Neutrophil (primary cell): ENCODE results near the gene NET1.

ENCODE experiments used
- H3K27ac ChIP-seq: fragments of 200-600 bp; sonication (generic); 2 replicates; pipeline ENCODE4 v1.5.1; 2016; ENCODE audit warnings: mild to moderate bottlenecking, moderate library complexity
- H3K27me3 ChIP-seq: fragments of 200-600 bp; sonication (generic); 2 replicates; pipeline ENCODE4 v1.6.0; 2016; ENCODE audit warnings: mild to moderate bottlenecking
- H3K36me3 ChIP-seq: fragments of 200-600 bp; sonication (generic); 2 replicates; pipeline ENCODE4 v1.5.1; 2017
- H3K4me1 ChIP-seq, 2 experiments: fragments of 200-600 bp in 1 of 2; sonication (generic) in 1 of 2; 1 replicate in 1 of 2; 2 replicates in 1 of 2; pipeline versions ENCODE4 v1.5.1 to v1.6.1; 2013 to 2016; ENCODE audit warnings: low read depth in 1 of 2, low read length in 1 of 2, mild to moderate bottlenecking in 1 of 2, moderate library complexity in 1 of 2; ENCODE audit not compliant: control insufficient read depth in 1 of 2, insufficient read depth in 1 of 2
- H3K4me3 ChIP-seq, 2 experiments: fragments of 200-600 bp in 1 of 2; sonication (generic) in 1 of 2; 1 replicate in 1 of 2; 2 replicates in 1 of 2; pipeline ENCODE4 v1.5.1; 2013 to 2016; ENCODE audit warnings: low read depth in 1 of 2, low read length in 1 of 2, mild to moderate bottlenecking in 1 of 2, moderate library complexity in 1 of 2
- H3K9me3 ChIP-seq: fragments of 200-600 bp; sonication (generic); 2 replicates; pipeline ENCODE4 v1.5.1; 2016
- TF ChIP-seq, protein P1 (sequence below): fragments of 200-600 bp; sonication (generic); IDR thresholded peaks from 2 replicates; pipeline ENCODE4 v1.5.1; 2016; ENCODE audit warnings: antibody characterized with exemption

Gene NET1

DNA sequence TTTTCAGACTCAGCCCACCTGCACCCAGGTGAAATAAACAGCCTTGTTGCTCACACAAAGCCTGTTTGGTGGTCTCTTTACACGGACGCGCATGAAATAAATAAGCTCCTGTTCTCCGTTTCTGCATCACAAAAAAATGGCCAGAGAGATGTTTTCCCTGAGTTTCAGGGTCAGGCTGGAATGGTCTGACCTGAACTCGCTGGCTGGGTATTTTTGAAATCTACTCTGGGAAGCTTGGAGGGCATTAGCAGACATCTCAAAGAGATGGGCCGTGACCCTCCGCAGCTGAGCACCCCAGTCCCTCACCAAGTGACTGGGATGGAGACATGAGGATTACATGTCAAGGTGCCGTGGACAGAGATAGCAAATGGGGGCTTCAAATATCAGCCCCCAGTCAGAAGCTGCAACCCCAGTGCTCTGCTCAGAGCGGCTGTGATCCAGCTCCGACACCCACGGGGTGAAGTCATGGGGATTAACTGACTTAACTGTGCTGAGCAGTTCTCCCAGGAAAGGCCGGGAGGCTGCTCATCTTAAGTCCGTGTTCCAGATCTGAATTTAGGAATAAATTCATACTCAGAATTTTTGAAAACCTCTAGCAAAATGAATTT lies 64.7 kb downstream of the NET1 start:
- no peaks in the 10 kb centered on the region for H3K4me1 ChIP-seq
- no peaks in the 10 kb centered on the region for H3K9me3 ChIP-seq
- no peak overlapping the region for H3K4me3 ChIP-seq
- no peaks in the 10 kb centered on the region for H3K36me3 ChIP-seq
- no peaks in the 10 kb centered on the region for H3K27me3 ChIP-seq
- no peak overlapping the region for H3K27ac ChIP-seq
- TF ChIP-seq, protein P1, sequence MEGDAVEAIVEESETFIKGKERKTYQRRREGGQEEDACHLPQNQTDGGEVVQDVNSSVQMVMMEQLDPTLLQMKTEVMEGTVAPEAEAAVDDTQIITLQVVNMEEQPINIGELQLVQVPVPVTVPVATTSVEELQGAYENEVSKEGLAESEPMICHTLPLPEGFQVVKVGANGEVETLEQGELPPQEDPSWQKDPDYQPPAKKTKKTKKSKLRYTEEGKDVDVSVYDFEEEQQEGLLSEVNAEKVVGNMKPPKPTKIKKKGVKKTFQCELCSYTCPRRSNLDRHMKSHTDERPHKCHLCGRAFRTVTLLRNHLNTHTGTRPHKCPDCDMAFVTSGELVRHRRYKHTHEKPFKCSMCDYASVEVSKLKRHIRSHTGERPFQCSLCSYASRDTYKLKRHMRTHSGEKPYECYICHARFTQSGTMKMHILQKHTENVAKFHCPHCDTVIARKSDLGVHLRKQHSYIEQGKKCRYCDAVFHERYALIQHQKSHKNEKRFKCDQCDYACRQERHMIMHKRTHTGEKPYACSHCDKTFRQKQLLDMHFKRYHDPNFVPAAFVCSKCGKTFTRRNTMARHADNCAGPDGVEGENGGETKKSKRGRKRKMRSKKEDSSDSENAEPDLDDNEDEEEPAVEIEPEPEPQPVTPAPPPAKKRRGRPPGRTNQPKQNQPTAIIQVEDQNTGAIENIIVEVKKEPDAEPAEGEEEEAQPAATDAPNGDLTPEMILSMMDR = no peak

DNA sequence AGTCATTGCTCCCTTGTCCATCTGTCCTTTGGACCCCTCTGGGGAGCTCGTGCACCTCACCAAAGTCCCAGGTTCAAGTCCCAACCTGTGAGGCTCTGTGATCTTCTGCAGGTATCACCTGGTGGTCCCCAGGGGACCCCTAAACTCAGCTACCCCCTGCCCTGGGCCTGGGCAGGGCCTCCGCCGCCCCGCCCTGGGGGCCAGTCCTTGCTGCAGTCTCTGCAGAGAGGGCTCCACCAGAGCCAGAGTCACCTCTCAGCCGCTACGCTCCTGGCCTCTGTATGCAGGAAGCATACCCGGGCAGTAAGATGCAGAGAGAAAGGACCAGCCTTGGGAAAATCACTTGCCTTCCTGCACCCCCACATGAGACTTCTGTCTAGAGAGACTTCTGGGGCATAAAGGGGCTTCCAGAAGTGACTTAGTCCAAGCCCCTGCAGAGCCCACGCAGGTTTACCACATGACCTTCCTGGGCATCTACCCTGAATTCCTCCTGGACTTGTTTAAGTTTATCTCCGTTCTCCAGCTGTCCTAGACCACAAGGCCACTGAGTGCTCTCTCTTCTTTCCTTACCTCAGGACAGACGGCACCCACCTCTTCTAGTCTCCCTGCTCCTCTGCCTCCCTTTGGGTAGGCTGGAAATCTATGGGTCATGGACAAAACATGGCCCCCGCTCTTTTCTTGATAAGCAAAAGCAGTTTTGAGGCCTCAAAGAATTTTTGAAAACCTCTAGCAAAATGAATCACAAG lies 65.8 kb downstream of the NET1 start:
- H3K4me3 ChIP-seq = no peak overlapping the region
- no peak overlapping the region for H3K27ac ChIP-seq
- no peaks in the 10 kb centered on the region for H3K9me3 ChIP-seq
- H3K27me3 ChIP-seq = no peaks in the 10 kb centered on the region
- H3K4me1 ChIP-seq = no peaks in the 10 kb centered on the region
- no peaks in the 10 kb centered on the region for H3K36me3 ChIP-seq
- TF ChIP-seq, protein P1 = no peak

DNA sequence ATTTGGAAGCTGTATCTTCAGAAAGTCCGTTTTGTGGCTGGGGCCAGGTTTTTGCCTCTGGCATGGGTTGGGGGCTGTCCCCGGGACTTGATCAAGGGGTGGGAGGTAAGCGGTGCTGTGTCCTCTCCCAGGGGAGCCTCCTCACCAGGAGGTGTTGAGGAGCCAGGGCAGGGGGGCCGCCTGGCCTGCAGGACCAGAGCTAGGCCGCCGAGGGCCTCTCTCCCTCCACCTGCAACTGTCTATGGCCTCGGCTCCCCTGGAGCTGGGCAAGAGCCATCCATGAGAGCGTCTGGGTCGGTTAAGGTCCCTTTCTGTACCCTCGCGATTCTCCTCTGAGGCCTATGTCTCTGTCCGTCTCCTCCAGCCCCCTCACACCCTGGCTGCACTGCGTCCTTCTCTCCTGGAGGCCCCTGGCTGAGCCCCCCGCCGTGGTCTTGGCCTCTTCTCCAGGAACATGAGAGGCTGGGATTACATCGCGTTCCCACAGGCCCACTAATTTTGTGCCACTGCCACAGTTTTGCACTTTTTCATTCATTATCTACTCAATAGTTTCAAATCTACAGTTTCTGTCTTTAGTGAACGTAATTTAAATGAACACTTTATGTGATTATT lies 66.4 kb downstream of the NET1 start:
- H3K4me1 ChIP-seq = no peaks in the 10 kb centered on the region
- H3K36me3 ChIP-seq = no peaks in the 10 kb centered on the region
- no peak overlapping the region for H3K4me3 ChIP-seq
- TF ChIP-seq, protein P1 = no peak
- H3K9me3 ChIP-seq = no peaks in the 10 kb centered on the region
- no peaks in the 10 kb centered on the region for H3K27me3 ChIP-seq
- H3K27ac ChIP-seq = no peak overlapping the region

DNA sequence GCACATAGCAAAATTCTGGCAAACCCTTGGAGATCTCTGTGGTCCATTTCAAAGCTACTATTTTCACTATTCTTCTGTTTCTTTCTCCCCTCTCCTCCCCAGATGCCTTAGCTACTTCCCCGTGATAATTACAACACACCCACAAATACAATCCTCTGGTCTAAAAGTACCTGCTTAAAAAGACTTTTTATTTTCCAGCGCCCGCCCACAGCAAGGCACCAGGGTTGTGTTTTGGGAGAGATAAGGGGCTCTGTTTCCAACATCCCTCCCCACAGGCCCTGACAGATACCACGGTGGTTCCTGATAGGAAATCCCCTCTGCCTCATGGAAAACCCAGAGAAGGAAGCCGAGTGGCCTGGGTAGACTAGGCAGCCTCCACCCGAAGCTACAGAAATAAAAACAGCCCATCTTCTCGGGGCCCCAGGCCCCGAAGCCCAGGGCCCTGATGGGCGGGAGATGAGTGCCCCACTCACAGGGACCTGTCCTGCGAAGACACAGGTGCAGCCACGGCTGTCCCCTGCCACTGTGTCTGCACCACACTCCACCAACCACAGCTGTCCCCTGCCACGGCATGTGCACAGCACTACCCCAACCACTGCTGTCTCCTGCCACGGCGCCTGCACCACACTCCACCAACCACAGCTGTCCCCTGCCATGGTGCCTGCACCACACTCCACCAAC lies 67.3 kb downstream of the NET1 start:
- no peak overlapping the region for H3K4me3 ChIP-seq
- TF ChIP-seq, protein P1 = no peak
- no peak overlapping the region for H3K27ac ChIP-seq
- no peaks in the 10 kb centered on the region for H3K4me1 ChIP-seq
- no peaks in the 10 kb centered on the region for H3K9me3 ChIP-seq
- H3K27me3 ChIP-seq = no peaks in the 10 kb centered on the region
- H3K36me3 ChIP-seq = no peaks in the 10 kb centered on the region

DNA sequence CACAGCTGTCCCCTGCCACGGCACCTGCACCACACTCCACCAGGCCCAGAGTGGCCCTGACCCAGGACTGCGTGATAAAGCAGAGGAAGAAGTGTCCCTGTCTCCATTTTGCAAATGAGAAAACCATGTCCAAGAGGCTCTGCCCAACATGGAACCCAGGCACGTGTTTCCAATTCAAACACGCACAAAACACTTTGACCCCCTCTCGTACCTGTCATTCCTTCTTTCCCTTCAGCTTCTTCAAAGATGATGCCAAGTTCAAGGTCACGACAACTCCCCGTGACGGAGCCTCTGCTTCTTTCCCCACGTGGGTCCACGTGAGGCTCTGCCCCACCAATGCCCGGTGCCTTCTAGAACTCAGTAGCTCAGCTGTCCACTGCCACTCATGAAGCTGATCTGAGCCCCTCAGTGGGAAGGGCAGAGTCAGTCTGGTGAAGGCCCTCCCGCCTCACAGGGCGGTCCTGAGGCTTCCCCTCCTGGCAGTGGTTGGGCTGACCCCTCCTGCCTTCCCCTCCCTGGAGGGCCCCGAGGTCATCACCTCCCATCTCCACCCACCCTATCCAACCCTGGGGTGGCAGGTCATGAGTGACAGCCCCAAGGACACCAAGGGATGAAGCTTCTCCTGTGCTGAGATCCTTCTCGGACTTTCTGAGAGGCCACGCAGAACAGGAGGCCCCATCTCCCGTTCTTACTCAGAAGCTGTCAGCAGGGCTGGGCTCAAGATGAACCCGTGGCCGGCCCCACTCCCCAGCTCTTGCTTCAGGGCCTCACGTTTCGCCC lies 68.0 kb downstream of the NET1 start:
- Histone ChIP-seq H3K9me3 (no peaks in the 10 kb centered on the region), H3K4me3 (no peak overlapping the region), H3K27ac (no peak overlapping the region), H3K36me3 (no peaks in the 10 kb centered on the region), H3K4me1 (no peaks in the 10 kb centered on the region), H3K27me3 (no peaks in the 10 kb centered on the region)
- TF ChIP-seq, protein P1 = no peak
